K562 (cell line): ENCODE data around the gene ZCWPW1.

ENCODE experiments used
- HDAC6 ChIP-seq: IDR thresholded peaks from 2 replicates; pipeline ENCODE4 v1.6.1; 2012; ENCODE audit warnings: low read depth, mild to moderate bottlenecking, control low read depth, inconsistent platforms, low read length, moderate library complexity
- MXI1 ChIP-seq: IDR thresholded peaks from 2 replicates; pipeline ENCODE4 v1.6.1; 2011; ENCODE audit warnings: low read depth, mild to moderate bottlenecking, improper control_type of control experiment, low read length
- RBM15 ChIP-seq: fragments of 200-400 bp; formaldehyde crosslinking; IDR thresholded peaks from 2 replicates; pipeline ENCODE4 v1.6.1; 2018; ENCODE audit warnings: mild to moderate bottlenecking, low read length, moderate library complexity; ENCODE audit not compliant: insufficient read depth

GRCh38 chr7:100386940-100387339 is 41.6 kb downstream of the ZCWPW1 start:
- TF ChIP-seq MXI1 (no peak), HDAC6 (no peak), RBM15 (no peak)
